Endodermal cell (in vitro differentiated cells): ENCODE measurements around the gene ACSL5. TPM values are rescaled to one million over a fixed set of nuclear protein-coding genes. Genes with fewer than 3 reads are reported as not detected.

Source experiments
- DNase-seq: peaks from one replicate; pipeline ENCODE4 v3.0.0-alpha.2; 2017
- H3K27ac ChIP-seq: 2 replicates; pipeline ENCODE4 v1.5.1; 2013; ENCODE audit warnings: mild to moderate bottlenecking, low read depth, low read length, moderate library complexity
- H3K27me3 ChIP-seq: 2 replicates; pipeline ENCODE4 v1.6.1; 2013; ENCODE audit warnings: mild to moderate bottlenecking, low read length, moderate library complexity; ENCODE audit not compliant: insufficient read depth, control insufficient read depth, poor library complexity, severe bottlenecking
- H3K36me3 ChIP-seq: 2 replicates; pipeline ENCODE4 v1.7.0; 2013; ENCODE audit warnings: mild to moderate bottlenecking, low read length, moderate library complexity; ENCODE audit not compliant: control insufficient read depth, insufficient read depth
- H3K4me1 ChIP-seq: one replicate; pipeline ENCODE4 v1.7.0; 2013; ENCODE audit warnings: low read length; ENCODE audit not compliant: control insufficient read depth, insufficient read depth
- H3K4me3 ChIP-seq: 2 replicates; pipeline ENCODE4 v1.5.1; 2013; ENCODE audit warnings: mild to moderate bottlenecking, low read length, moderate library complexity
- H3K9ac ChIP-seq: 2 replicates; pipeline ENCODE4 v1.6.1; 2013; ENCODE audit warnings: mild to moderate bottlenecking, low read length, moderate library complexity; ENCODE audit not compliant: poor library complexity, severe bottlenecking; ENCODE audit errors: extremely low read depth
- H3K9me3 ChIP-seq: 2 replicates; pipeline ENCODE4 v1.6.1; 2013; ENCODE audit warnings: mild to moderate bottlenecking, low read length, moderate library complexity; ENCODE audit not compliant: control insufficient read depth
- H3K27ac Mint-ChIP-seq: 2 replicates; pipeline ENCODE4 v1.8.0; 2020; ENCODE audit warnings: mixed read lengths
- H3K27me3 Mint-ChIP-seq: 2 replicates; pipeline ENCODE4 v1.8.0; 2021; ENCODE audit warnings: mild to moderate bottlenecking, mixed read lengths; ENCODE audit not compliant: insufficient read depth
- H3K36me3 Mint-ChIP-seq: 2 replicates; pipeline ENCODE4 v1.8.0; 2020; ENCODE audit warnings: low read depth, mixed read lengths
- H3K4me1 Mint-ChIP-seq: 2 replicates; pipeline ENCODE4 v1.8.0; 2020; ENCODE audit warnings: mixed read lengths
- H3K4me3 Mint-ChIP-seq: 2 replicates; pipeline ENCODE4 v1.8.0; 2020; ENCODE audit warnings: mild to moderate bottlenecking, moderate library complexity, mixed read lengths
- H3K9me3 Mint-ChIP-seq: 2 replicates; pipeline ENCODE4 v1.8.0; 2020; ENCODE audit warnings: mild to moderate bottlenecking, mixed read lengths
- WGBS, 2 experiments: methylation state at CpG; one replicate each; pipeline versions ENCODE4 v1.1.5 to v1.1.7; 2013; ENCODE audit warnings: missing lambda C conversion rate in 2 of 2, mixed read lengths in 1 of 2; ENCODE audit not compliant: insufficient coverage in 1 of 2, insufficient read length in 1 of 2; 5-methylcytosine and 5-hydroxymethylcytosine counted together
- total RNA-seq, 2 donors: library from RNA; stranded (reverse); fragmentation: NEBNext Ultra II Directional in 1 of 2; extraction: Animal tissue kit (Norgen Biotek cat#: 25700) in 1 of 2; gene quantifications; 2 replicates in 1 of 2; 3 replicates in 1 of 2; pipeline ENCODE4 v1.2.1, GENCODE V29; 2021
- TF ChIP-seq, protein P1 (sequence below): fragments of 200-600 bp; sonication (generic); conservative IDR thresholded peaks from 2 replicates; pipeline ENCODE4 v1.5.0; 2021; ENCODE audit warnings: antibody characterized with exemption, mild to moderate bottlenecking

The ACSL5 gene
- total RNA-seq, 2 donors from 2014 or later = not detected

DNA sequence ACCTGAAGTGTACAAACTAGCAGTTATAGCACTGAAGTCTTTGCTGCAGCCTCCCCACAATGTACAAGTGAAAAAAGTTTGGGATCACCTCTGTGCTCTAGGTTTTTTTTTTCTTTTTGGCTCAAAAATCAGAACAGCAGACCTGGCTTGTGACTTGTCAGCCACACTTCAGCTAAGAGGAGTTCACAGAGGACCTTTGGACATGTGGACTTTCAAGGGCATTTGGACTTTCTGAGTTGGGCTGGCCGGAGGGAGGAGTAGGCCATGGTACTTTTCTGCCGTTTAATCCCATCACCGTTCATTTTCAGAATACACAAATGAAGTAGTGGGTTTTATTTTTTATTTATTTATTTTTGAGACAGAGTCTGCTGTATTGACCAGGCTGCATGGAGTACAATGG lies 21.9 kb upstream of the ACSL5 start:
- H3K4me1 ChIP-seq = no peaks in the 10 kb centered on the region
- H3K4me1 Mint-ChIP-seq = no peaks in the 10 kb centered on the region
- H3K9me3 ChIP-seq = no peaks in the 10 kb centered on the region
- WGBS, 2 experiments = 86 to 100% methylated on average over 2 to 3 of the region's 3 CpGs
- no peak overlapping the region for H3K9ac ChIP-seq
- DNase-seq = no peak
- no peak overlapping the region for H3K27ac Mint-ChIP-seq
- H3K36me3 ChIP-seq = no peaks in the 10 kb centered on the region
- no peak overlapping the region for H3K4me3 Mint-ChIP-seq
- H3K27me3 ChIP-seq = no peaks in the 10 kb centered on the region
- H3K36me3 Mint-ChIP-seq = no peaks in the 10 kb centered on the region
- TF ChIP-seq, protein P1, sequence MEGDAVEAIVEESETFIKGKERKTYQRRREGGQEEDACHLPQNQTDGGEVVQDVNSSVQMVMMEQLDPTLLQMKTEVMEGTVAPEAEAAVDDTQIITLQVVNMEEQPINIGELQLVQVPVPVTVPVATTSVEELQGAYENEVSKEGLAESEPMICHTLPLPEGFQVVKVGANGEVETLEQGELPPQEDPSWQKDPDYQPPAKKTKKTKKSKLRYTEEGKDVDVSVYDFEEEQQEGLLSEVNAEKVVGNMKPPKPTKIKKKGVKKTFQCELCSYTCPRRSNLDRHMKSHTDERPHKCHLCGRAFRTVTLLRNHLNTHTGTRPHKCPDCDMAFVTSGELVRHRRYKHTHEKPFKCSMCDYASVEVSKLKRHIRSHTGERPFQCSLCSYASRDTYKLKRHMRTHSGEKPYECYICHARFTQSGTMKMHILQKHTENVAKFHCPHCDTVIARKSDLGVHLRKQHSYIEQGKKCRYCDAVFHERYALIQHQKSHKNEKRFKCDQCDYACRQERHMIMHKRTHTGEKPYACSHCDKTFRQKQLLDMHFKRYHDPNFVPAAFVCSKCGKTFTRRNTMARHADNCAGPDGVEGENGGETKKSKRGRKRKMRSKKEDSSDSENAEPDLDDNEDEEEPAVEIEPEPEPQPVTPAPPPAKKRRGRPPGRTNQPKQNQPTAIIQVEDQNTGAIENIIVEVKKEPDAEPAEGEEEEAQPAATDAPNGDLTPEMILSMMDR = no peak
- no peaks in the 10 kb centered on the region for H3K9me3 Mint-ChIP-seq
- no peak overlapping the region for H3K4me3 ChIP-seq
- H3K27me3 Mint-ChIP-seq = peaks cover 2% of the 10 kb centered on the region
- no peak overlapping the region for H3K27ac ChIP-seq

- Histone ChIP-seq H3K27ac (no peak overlapping the region), H3K36me3 (no peaks in the 10 kb centered on the region), H3K4me1 (peaks cover 8% of the 10 kb centered on the region), H3K9me3 (no peaks in the 10 kb centered on the region), H3K9ac (no peak overlapping the region), H3K4me3 (no peak overlapping the region), H3K27me3 (no peaks in the 10 kb centered on the region)
- Mint-ChIP-seq H3K4me1 (peaks cover 6% of the 10 kb centered on the region), H3K36me3 (no peaks in the 10 kb centered on the region), H3K27ac (no peak overlapping the region), H3K27me3 (no peaks in the 10 kb centered on the region), H3K9me3 (no peaks in the 10 kb centered on the region), H3K4me3 (no peak overlapping the region)
- TF ChIP-seq, protein P1 = no peak
- no peak for DNase-seq
These were observed 20.9 kb upstream of the ACSL5 start for GRCh38 chr10:112353046-112353445.

GRCh38 chr10:112356686-112357085 lies 17.2 kb upstream of the ACSL5 start:
- Histone ChIP-seq H3K27me3 (no peaks in the 10 kb centered on the region), H3K4me3 (no peak overlapping the region), H3K9ac (no peak overlapping the region), H3K36me3 (no peaks in the 10 kb centered on the region), H3K4me1 (peaks cover 15% of the 10 kb centered on the region), H3K27ac (no peak overlapping the region), H3K9me3 (no peaks in the 10 kb centered on the region)
- H3K27ac Mint-ChIP-seq = no peak overlapping the region
- no peak for DNase-seq
- 60% methylated on average over 5 of the region's 5 CpGs; no CpG with 5 or more reads in 1 of the 2 experiments for WGBS, 2 experiments
- no peak overlapping the region for H3K4me3 Mint-ChIP-seq
- H3K4me1 Mint-ChIP-seq = peaks cover 14% of the 10 kb centered on the region
- TF ChIP-seq, protein P1 = no peak
- no peaks in the 10 kb centered on the region for H3K36me3 Mint-ChIP-seq
- no peaks in the 10 kb centered on the region for H3K9me3 Mint-ChIP-seq
- peaks cover 3% of the 10 kb centered on the region for H3K27me3 Mint-ChIP-seq
